Mammary epithelial cell (primary cell): ENCODE measurements around the gene GABPA.

ENCODE experiments used
- EZH2 ChIP-seq: IDR thresholded peaks from 2 replicates; pipeline ENCODE4 v1.6.1; 2012; ENCODE audit warnings: low read length, inconsistent platforms, borderline replicate concordance
- TF ChIP-seq, protein P1 (sequence below), 2 donors: IDR thresholded peaks in 1 of 2; conservative IDR thresholded peaks in 1 of 2; 2 replicates each; pipeline ENCODE4 v1.5.1; 2011 to 2012; ENCODE audit warnings: inconsistent platforms in 2 of 2, low read length in 2 of 2, mild to moderate bottlenecking in 2 of 2, control low read depth in 1 of 2, low read depth in 1 of 2; ENCODE audit not compliant: insufficient read depth in 1 of 2; ENCODE audit errors: extremely low read depth in 1 of 2

DNA sequence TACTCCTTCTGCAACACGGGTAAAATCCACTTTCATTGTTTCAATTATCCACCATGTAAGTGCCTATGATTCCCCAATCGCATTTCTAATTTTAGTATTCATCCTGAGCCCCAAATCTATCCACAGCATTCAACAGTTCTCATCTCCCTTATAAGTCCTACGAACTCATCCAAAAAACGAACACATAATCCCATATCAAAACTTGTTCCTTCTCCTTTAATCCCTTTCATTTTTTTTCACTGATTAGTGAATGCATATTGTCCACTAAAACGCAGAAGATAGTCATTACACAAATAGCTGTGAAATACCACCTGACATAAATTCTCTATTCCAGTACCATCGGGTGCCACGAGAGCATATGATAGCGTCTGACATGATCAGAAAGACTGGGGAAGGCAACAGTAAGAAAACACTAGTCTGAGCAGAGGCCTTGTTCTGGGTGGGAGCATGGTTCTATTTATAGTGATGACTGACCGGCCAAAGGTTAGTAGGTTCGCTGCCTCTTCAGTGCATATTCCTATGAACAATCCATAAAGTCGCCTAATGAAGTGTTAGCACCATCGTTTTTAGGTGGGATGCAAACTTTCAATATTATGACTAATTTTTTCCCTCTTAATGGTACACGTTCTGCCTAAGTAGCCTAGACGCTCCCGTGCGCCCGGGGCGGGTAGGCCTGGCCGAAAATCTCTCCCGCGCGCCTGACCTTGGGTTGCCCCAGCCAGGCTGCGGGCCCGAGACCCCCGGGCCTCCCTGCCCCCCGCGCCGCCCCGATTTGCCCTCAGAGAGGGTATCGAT lies 716 bp upstream of the GABPA start:
- TF ChIP-seq EZH2 = no peak
- TF ChIP-seq, protein P1, sequence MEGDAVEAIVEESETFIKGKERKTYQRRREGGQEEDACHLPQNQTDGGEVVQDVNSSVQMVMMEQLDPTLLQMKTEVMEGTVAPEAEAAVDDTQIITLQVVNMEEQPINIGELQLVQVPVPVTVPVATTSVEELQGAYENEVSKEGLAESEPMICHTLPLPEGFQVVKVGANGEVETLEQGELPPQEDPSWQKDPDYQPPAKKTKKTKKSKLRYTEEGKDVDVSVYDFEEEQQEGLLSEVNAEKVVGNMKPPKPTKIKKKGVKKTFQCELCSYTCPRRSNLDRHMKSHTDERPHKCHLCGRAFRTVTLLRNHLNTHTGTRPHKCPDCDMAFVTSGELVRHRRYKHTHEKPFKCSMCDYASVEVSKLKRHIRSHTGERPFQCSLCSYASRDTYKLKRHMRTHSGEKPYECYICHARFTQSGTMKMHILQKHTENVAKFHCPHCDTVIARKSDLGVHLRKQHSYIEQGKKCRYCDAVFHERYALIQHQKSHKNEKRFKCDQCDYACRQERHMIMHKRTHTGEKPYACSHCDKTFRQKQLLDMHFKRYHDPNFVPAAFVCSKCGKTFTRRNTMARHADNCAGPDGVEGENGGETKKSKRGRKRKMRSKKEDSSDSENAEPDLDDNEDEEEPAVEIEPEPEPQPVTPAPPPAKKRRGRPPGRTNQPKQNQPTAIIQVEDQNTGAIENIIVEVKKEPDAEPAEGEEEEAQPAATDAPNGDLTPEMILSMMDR (conservative IDR thresholded peaks at IDR 0.05 in 1 of 2, IDR thresholded peaks at IDR 0.05 in 1 of 2; ENCODE audit: extremely low read depth in 1 of 2, insufficient read depth in 1 of 2, low read depth in 1 of 2, low read length in 2 of 2) = no peak
